ENCODE results near the gene TIAM2.

GRCh38 chr6:155269765-155270164, 274.6 kb downstream of the TIAM2 start:
- TF ChIP-seq POLR2A (IDR thresholded peaks at IDR 0.05; ENCODE audit: low read depth, low read length) (no peak), POLR2AphosphoS5 (IDR thresholded peaks at IDR 0.05; ENCODE audit: low read depth, low read length) (no peak), TAF1 (IDR thresholded peaks at IDR 0.05; ENCODE audit: borderline replicate concordance, low read depth, low read length) (no peak)

Measured in GM12892 (cell line).